Cardiac muscle cell (in vitro differentiated cells and primary cell): ENCODE data around the gene PGLYRP3. TPM values are rescaled to one million over a fixed set of nuclear protein-coding genes. Genes with fewer than 3 reads are reported as not detected.
A peak's percentile ranks its signal among the peaks of the same experiment; 100 is the strongest.

Experiments used
- DNase-seq, 2 donors: peaks; one replicate each; pipeline versions ENCODE4 v3.0.0 to v3.0.0-alpha.2; 2010 to 2017; ENCODE audit warnings: low read depth in 1 of 2, low spot score in 1 of 2
- H3K27ac ChIP-seq: fragments of 200-600 bp; sonication (generic); 2 replicates; pipeline ENCODE4 v1.5.1; 2016
- H3K27me3 ChIP-seq: fragments of 200-600 bp; sonication (generic); 2 replicates; pipeline ENCODE4 v1.6.0; 2016; ENCODE audit warnings: control low read depth
- H3K36me3 ChIP-seq: fragments of 200-600 bp; sonication (generic); 2 replicates; pipeline ENCODE4 v1.5.1; 2016; ENCODE audit warnings: control low read depth
- H3K4me1 ChIP-seq: fragments of 200-600 bp; sonication (generic); 2 replicates; pipeline ENCODE4 v1.8.1; 2017; ENCODE audit warnings: low read depth, mild to moderate bottlenecking, mixed run types
- H3K4me3 ChIP-seq: fragments of 200-600 bp; sonication (generic); 2 replicates; pipeline ENCODE4 v1.5.1; 2016; ENCODE audit warnings: mild to moderate bottlenecking
- H3K9me3 ChIP-seq: fragments of 200-600 bp; sonication (generic); 2 replicates; pipeline ENCODE4 v1.5.1; 2017; ENCODE audit warnings: low read depth, mild to moderate bottlenecking, control low read depth
- CTCF ChIP-seq: IDR thresholded peaks from 2 replicates; pipeline ENCODE4 v1.5.1; 2012; ENCODE audit warnings: low read depth, mild to moderate bottlenecking, low read length
- polyA plus RNA-seq: library from polyadenylated mRNA; unstranded; fragments of >200 nt; fragmentation: Nextera tagmentation; extraction: Ambion mirVana; gene quantifications from 2 replicates; pipeline ENCODE4 v1.2.1, GENCODE V29; 2016
- total RNA-seq: library from RNA; depleted of rRNA; stranded (reverse); fragments of >200 nt; gene quantifications from 2 replicates; pipeline ENCODE4 v1.2.3, GENCODE V29; 2016

Gene PGLYRP3
- total and polyA plus RNA-seq, 2 experiments from 2014 or later: not detected

- TF ChIP-seq CTCF: no peak
- Histone ChIP-seq H3K36me3 (no peaks in the 10 kb centered on the region), H3K27me3 (no peaks in the 10 kb centered on the region), H3K27ac (peak overlapping the region; percentile 74), H3K4me3 (no peak overlapping the region), H3K4me1 (peaks cover 58% of the 10 kb centered on the region), H3K9me3 (no peaks in the 10 kb centered on the region)
- DNase-seq: no peak
These were observed 29.4 kb upstream of the PGLYRP3 start for GRCh38 chr1:153342178-153342577.

GRCh38 chr1:153341431-153341934 lies 28.7 kb upstream of the PGLYRP3 start:
- DNase-seq: no peak
- TF ChIP-seq CTCF: no peak
- H3K9me3 ChIP-seq: no peaks in the 10 kb centered on the region
- H3K27ac ChIP-seq: peak overlapping the region; percentile 25
- H3K4me1 ChIP-seq: peaks cover 58% of the 10 kb centered on the region
- no peaks in the 10 kb centered on the region for H3K27me3 ChIP-seq
- no peaks in the 10 kb centered on the region for H3K36me3 ChIP-seq
- no peak overlapping the region for H3K4me3 ChIP-seq

- DNase-seq: no peak
- Histone ChIP-seq H3K9me3 (no peaks in the 10 kb centered on the region), H3K27ac (no peak overlapping the region), H3K36me3 (no peaks in the 10 kb centered on the region), H3K27me3 (no peaks in the 10 kb centered on the region), H3K4me1 (peaks cover 58% of the 10 kb centered on the region), H3K4me3 (no peak overlapping the region)
- no peak for TF ChIP-seq CTCF
These were observed 27.6 kb upstream of the PGLYRP3 start for GRCh38 chr1:153340356-153340755.

- no peaks in the 10 kb centered on the region for H3K9me3 ChIP-seq
- TF ChIP-seq CTCF: no peak
- no peak overlapping the region for H3K27ac ChIP-seq
- H3K4me1 ChIP-seq: peaks cover 56% of the 10 kb centered on the region
- H3K36me3 ChIP-seq: no peaks in the 10 kb centered on the region
- DNase-seq: no peak
- no peaks in the 10 kb centered on the region for H3K27me3 ChIP-seq
- no peak overlapping the region for H3K4me3 ChIP-seq
These were observed 27.1 kb upstream of the PGLYRP3 start for GRCh38 chr1:153339802-153340201.

GRCh38 chr1:153337980-153338853 lies 25.5 kb upstream of the PGLYRP3 start:
- Histone ChIP-seq H3K4me1 (peaks cover 41% of the 10 kb centered on the region), H3K4me3 (no peak overlapping the region), H3K27me3 (no peaks in the 10 kb centered on the region), H3K9me3 (no peaks in the 10 kb centered on the region), H3K36me3 (no peaks in the 10 kb centered on the region), H3K27ac (peak overlapping the region; percentile 92)
- DNase-seq: peak in 1 of 2 donors; percentile 55
- TF ChIP-seq CTCF: no peak
